B cell (primary cell): ENCODE results near the gene FREM3. TPM values are rescaled to one million over a fixed set of nuclear protein-coding genes. Genes with fewer than 3 reads are reported as not detected.

ENCODE experiments used
- ATAC-seq: fragments of 200-7000 bp; cut with Tn5 transposase; one replicate; pipeline ENCODE4 v1.10.0; 2021; ENCODE audit warnings: low read depth, mild to moderate bottlenecking, moderate number of reproducible peaks, moderate library complexity
- CTCF ChIA-PET: fragments of 350-600 bp; sonication (Branson Sonifier 250); formaldehyde crosslinking; loops from one replicate; lab custom pipeline; 2021; ENCODE audit warnings: antibody characterized with exemption, inconsistent platforms; lab: Charles Lee
- POLR2A ChIA-PET: fragments of 350-600 bp; sonication (Branson Sonifier 250); formaldehyde crosslinking; loops from one replicate; lab custom pipeline; 2021; ENCODE audit warnings: antibody characterized with exemption; lab: Charles Lee
- DNase-seq: peaks from one replicate; pipeline ENCODE4 v3.0.0; 2013
- H2AFZ ChIP-seq: 2 replicates; pipeline ENCODE4 v1.6.1; 2012; ENCODE audit warnings: mild to moderate bottlenecking, low read depth, low read length; ENCODE audit not compliant: insufficient read depth, poor library complexity, severe bottlenecking
- H3K27ac ChIP-seq, 2 donors: 1 replicate in 1 of 2; 2 replicates in 1 of 2; pipeline ENCODE4 v1.5.1; 2012 to 2013; ENCODE audit warnings: low read length in 2 of 2, mild to moderate bottlenecking in 2 of 2, moderate library complexity in 1 of 2
- H3K27me3 ChIP-seq, 4 experiments: fragments of 200-600 bp in 1 of 4; sonication (generic) in 1 of 4; replicated peaks in 1 of 4; 1 replicate in 2 of 4; 2 replicates in 2 of 4; pipeline versions ENCODE4 v1.6.1 to v1.7.0; 2013 to 2016; ENCODE audit warnings: low read length in 3 of 4, mild to moderate bottlenecking in 2 of 4, mixed read lengths in 1 of 4, moderate library complexity in 1 of 4; ENCODE audit not compliant: insufficient read depth in 4 of 4, control insufficient read depth in 3 of 4; ENCODE audit errors: control extremely low read depth in 1 of 4
- H3K36me3 ChIP-seq, 2 experiments: replicated peaks in 1 of 2; 1 replicate in 1 of 2; 2 replicates in 1 of 2; pipeline versions ENCODE4 v1.6.1 to v1.7.1; 2013; ENCODE audit warnings: low read length in 1 of 2; ENCODE audit not compliant: insufficient read depth in 2 of 2, control insufficient read depth in 1 of 2; ENCODE audit errors: control extremely low read depth in 1 of 2, extremely low read depth in 1 of 2
- H3K4me1 ChIP-seq, 2 donors: fragments of 200-600 bp in 1 of 2; sonication (generic) in 1 of 2; 1 replicate in 1 of 2; 2 replicates in 1 of 2; pipeline versions ENCODE4 v1.5.1 to v1.6.1; 2013 to 2017; ENCODE audit warnings: low read length in 2 of 2; ENCODE audit not compliant: control insufficient read depth in 2 of 2, insufficient read depth in 2 of 2
- H3K4me2 ChIP-seq: replicated peaks from 2 replicates; pipeline ENCODE3; 2012; ENCODE audit warnings: mild to moderate bottlenecking, low read depth, low read length; ENCODE audit not compliant: poor library complexity, severe bottlenecking
- H3K4me3 ChIP-seq, 5 experiments: fragments of 200-600 bp in 1 of 5; sonication (generic) in 1 of 5; 1 replicate in 3 of 5; 2 replicates in 2 of 5; pipeline versions ENCODE4 v1.5.1 to v1.7.0; 2011 to 2016; ENCODE audit warnings: low read length in 4 of 5, mild to moderate bottlenecking in 4 of 5, low read depth in 2 of 5, control low read depth in 1 of 5, moderate library complexity in 1 of 5; ENCODE audit not compliant: insufficient read depth in 1 of 5; ENCODE audit errors: control extremely low read depth in 1 of 5, extremely low read depth in 1 of 5
- H3K79me2 ChIP-seq: fragments of 200-600 bp; sonication (generic); one replicate; pipeline ENCODE4 v1.6.0; 2016; ENCODE audit warnings: low read length; ENCODE audit not compliant: control insufficient read depth, insufficient read depth
- H3K9ac ChIP-seq: fragments of 200-600 bp; sonication (generic); 2 replicates; pipeline ENCODE4 v1.6.1; 2017; ENCODE audit warnings: mild to moderate bottlenecking, low read length, moderate library complexity
- H3K9me3 ChIP-seq, 3 donors: one replicate each; pipeline versions ENCODE4 v1.6.1 to v1.7.1; 2013; ENCODE audit warnings: low read length in 2 of 3; ENCODE audit not compliant: control insufficient read depth in 2 of 3, insufficient read depth in 1 of 3; ENCODE audit errors: control extremely low read depth in 1 of 3
- H4K20me1 ChIP-seq: 2 replicates; pipeline ENCODE4 v1.6.0; 2012; ENCODE audit warnings: mild to moderate bottlenecking, low read length; ENCODE audit not compliant: insufficient read depth, control insufficient read depth, poor library complexity, severe bottlenecking
- H3K27ac Mint-ChIP-seq: one replicate; pipeline ENCODE4 v1.8.0; 2021; ENCODE audit warnings: mixed read lengths
- H3K27me3 Mint-ChIP-seq: one replicate; pipeline ENCODE4 v1.8.0; 2021; ENCODE audit warnings: mixed read lengths
- H3K4me1 Mint-ChIP-seq: one replicate; pipeline ENCODE4 v1.8.0; 2021; ENCODE audit warnings: mixed read lengths
- H3K4me3 Mint-ChIP-seq: one replicate; pipeline ENCODE4 v1.8.0; 2021; ENCODE audit warnings: mixed read lengths
- H3K9me3 Mint-ChIP-seq: one replicate; pipeline ENCODE4 v1.8.0; 2022; ENCODE audit warnings: mixed read lengths; ENCODE audit not compliant: insufficient read depth
- EZH2 ChIP-seq: IDR thresholded peaks from 2 replicates; pipeline ENCODE4 v1.6.1; 2012; ENCODE audit warnings: borderline replicate concordance, low read depth, mild to moderate bottlenecking, moderate library complexity, low read length; ENCODE audit not compliant: insufficient read depth, poor library complexity, severe bottlenecking
- WGBS: methylation state at CpG from one replicate; pipeline ENCODE4 v1.1.5; 2013; ENCODE audit warnings: missing lambda C conversion rate; ENCODE audit not compliant: insufficient coverage; 5-methylcytosine and 5-hydroxymethylcytosine counted together
- intact Hi-C: fragments of 100-400 bp; cut with micrococcal nuclease; formaldehyde crosslinking; loops from one replicate; pipeline ENCODE4 v1.10.0; 2022
- polyA plus RNA-seq: library from polyadenylated mRNA; depleted of rRNA; stranded (reverse); fragments of >200 nt; gene quantifications from 2 replicates; pipeline ENCODE4 v1.2.3, GENCODE V29; 2012
- total RNA-seq, 2 donors: library from RNA; stranded (reverse); fragments of 120-200 nt in 1 of 2; gene quantifications; 1 replicate in 1 of 2; 2 replicates in 1 of 2; pipeline versions ENCODE4 v1.2.3 to v1.2.4, GENCODE V29; 2013 to 2022
- TF ChIP-seq, protein P1 (sequence below): fragments of 200-600 bp; IDR thresholded peaks from one replicate; pipeline ENCODE4 v1.8.0; 2022; ENCODE audit warnings: antibody characterized with exemption, mild to moderate bottlenecking

FREM3 gene
- total and polyA plus RNA-seq, 2 donors (not counting 1 experiment from before 2014, with no cell fraction given), result not detected

DNA sequence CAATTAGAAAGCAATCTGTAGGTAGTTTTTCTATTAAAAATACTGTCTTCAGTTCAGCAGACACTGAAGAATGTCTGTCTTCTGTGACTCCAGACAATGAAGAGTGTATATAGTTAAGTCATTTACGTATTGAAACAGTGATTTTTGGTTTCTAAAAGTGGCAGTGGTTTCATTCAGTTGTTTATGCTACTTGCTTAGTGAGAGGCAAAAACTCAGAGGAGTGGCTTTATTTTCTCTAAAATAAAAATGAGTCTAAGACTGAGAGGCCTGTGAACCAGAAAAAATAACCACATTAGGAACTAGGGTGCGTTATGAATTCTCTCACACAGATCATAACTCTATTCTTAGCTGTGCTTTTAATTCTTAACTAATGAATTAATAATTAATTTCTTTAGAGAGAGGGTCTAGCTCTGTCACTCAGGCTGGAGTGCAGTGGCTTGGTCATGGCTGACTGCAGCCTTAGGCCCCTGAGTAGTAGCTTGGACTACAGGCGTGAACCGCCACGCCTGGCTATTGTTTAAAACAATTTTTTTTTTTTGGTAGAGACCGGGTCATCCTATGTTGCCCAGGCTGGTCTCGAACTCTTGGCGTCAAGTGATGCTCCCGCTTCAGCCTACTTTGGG, 31.4 kb downstream of the FREM3 start:
- no peaks in the 10 kb centered on the region for H3K9me3 Mint-ChIP-seq
- no peaks in the 10 kb centered on the region for H3K4me1 Mint-ChIP-seq
- no peak overlapping the region for H2AFZ ChIP-seq
- no peak for ATAC-seq
- H3K9me3 ChIP-seq, result peaks cover 0 to 8% (median 0%) of the 10 kb centered on the region in 3 donors
- no peak overlapping the region for H3K4me2 ChIP-seq
- no peak overlapping the region for H3K9ac ChIP-seq
- no peaks in the 10 kb centered on the region for H3K4me1 ChIP-seq
- no peak overlapping the region for H3K27ac ChIP-seq
- no peak overlapping the region for H3K4me3 ChIP-seq
- H3K79me2 ChIP-seq, result no peaks in the 10 kb centered on the region
- no peak for TF ChIP-seq EZH2
- TF ChIP-seq, protein P1, sequence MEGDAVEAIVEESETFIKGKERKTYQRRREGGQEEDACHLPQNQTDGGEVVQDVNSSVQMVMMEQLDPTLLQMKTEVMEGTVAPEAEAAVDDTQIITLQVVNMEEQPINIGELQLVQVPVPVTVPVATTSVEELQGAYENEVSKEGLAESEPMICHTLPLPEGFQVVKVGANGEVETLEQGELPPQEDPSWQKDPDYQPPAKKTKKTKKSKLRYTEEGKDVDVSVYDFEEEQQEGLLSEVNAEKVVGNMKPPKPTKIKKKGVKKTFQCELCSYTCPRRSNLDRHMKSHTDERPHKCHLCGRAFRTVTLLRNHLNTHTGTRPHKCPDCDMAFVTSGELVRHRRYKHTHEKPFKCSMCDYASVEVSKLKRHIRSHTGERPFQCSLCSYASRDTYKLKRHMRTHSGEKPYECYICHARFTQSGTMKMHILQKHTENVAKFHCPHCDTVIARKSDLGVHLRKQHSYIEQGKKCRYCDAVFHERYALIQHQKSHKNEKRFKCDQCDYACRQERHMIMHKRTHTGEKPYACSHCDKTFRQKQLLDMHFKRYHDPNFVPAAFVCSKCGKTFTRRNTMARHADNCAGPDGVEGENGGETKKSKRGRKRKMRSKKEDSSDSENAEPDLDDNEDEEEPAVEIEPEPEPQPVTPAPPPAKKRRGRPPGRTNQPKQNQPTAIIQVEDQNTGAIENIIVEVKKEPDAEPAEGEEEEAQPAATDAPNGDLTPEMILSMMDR, result no peak
- ChIA-PET POLR2A (no interaction called here), CTCF (no interaction called here)
- no peaks in the 10 kb centered on the region for H4K20me1 ChIP-seq
- H3K27me3 Mint-ChIP-seq, result no peaks in the 10 kb centered on the region
- no peaks in the 10 kb centered on the region for H3K27me3 ChIP-seq
- H3K27ac Mint-ChIP-seq, result no peak overlapping the region
- DNase-seq, result no peak
- no peak overlapping the region for H3K4me3 Mint-ChIP-seq
- no peaks in the 10 kb centered on the region for H3K36me3 ChIP-seq
- intact Hi-C loops, result no loop called here
- 83% methylated on average over 4 of the region's 9 CpGs for WGBS

DNA sequence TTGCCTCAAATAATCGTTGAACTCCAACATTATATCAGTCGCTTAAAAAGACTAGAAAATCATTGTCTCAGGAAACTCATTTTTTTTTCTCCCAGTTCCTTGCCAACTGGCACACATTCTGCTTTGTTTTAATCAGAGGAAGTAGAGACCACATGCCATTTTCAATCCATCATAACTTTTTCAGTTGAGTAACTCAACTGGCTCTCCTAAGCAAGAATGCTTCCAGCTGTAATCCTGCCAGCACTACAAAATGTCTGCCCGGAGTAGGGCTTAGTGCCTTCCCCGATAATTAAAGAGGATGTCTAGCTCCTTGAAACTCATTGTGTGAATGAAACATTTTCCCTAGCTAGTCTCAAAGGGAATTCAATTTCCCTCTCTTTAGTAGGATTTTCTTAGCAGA, 33.0 kb downstream of the FREM3 start:
- POLR2A ChIA-PET, result no interaction called here
- TF ChIP-seq, protein P1, result no peak
- no peak for TF ChIP-seq EZH2
- Histone ChIP-seq H3K4me3 (no peak overlapping the region), H3K4me1 (no peaks in the 10 kb centered on the region), H3K36me3 (no peaks in the 10 kb centered on the region), H3K27me3 (no peaks in the 10 kb centered on the region), H3K27ac (no peak overlapping the region), H3K79me2 (no peaks in the 10 kb centered on the region), H2AFZ (no peak overlapping the region), H4K20me1 (no peaks in the 10 kb centered on the region), H3K9me3 (no peaks in the 10 kb centered on the region), H3K9ac (no peak overlapping the region), H3K4me2 (no peak overlapping the region)
- CTCF ChIA-PET, result no interaction called here
- no peak overlapping the region for H3K4me3 Mint-ChIP-seq
- no peak overlapping the region for H3K27ac Mint-ChIP-seq
- H3K9me3 Mint-ChIP-seq, result no peaks in the 10 kb centered on the region
- DNase-seq, result no peak
- intact Hi-C loops, result no loop called here
- ATAC-seq, result no peak
- no peaks in the 10 kb centered on the region for H3K27me3 Mint-ChIP-seq
- WGBS, result no CpG with 5 or more reads among the region's 4 CpGs
- H3K4me1 Mint-ChIP-seq, result no peaks in the 10 kb centered on the region
